B cell (primary cell): ENCODE results near the gene AKIP1. TPM values are rescaled to one million over a fixed set of nuclear protein-coding genes. Genes with fewer than 3 reads are reported as not detected.

Source experiments
- ATAC-seq: fragments of 200-7000 bp; cut with Tn5 transposase; one replicate; pipeline ENCODE4 v1.10.0; 2021; ENCODE audit warnings: low read depth, mild to moderate bottlenecking, moderate number of reproducible peaks, moderate library complexity
- CTCF ChIA-PET: fragments of 350-600 bp; sonication (Branson Sonifier 250); formaldehyde crosslinking; loops from one replicate; lab custom pipeline; 2021; ENCODE audit warnings: antibody characterized with exemption, inconsistent platforms; lab: Charles Lee
- POLR2A ChIA-PET: fragments of 350-600 bp; sonication (Branson Sonifier 250); formaldehyde crosslinking; loops from one replicate; lab custom pipeline; 2021; ENCODE audit warnings: antibody characterized with exemption; lab: Charles Lee
- DNase-seq: peaks from one replicate; pipeline ENCODE4 v3.0.0; 2013
- H2AFZ ChIP-seq: 2 replicates; pipeline ENCODE4 v1.6.1; 2012; ENCODE audit warnings: mild to moderate bottlenecking, low read depth, low read length; ENCODE audit not compliant: insufficient read depth, poor library complexity, severe bottlenecking
- H3K27ac ChIP-seq, 2 donors: 1 replicate in 1 of 2; 2 replicates in 1 of 2; pipeline ENCODE4 v1.5.1; 2012 to 2013; ENCODE audit warnings: low read length in 2 of 2, mild to moderate bottlenecking in 2 of 2, moderate library complexity in 1 of 2
- H3K27me3 ChIP-seq, 4 experiments: fragments of 200-600 bp in 1 of 4; sonication (generic) in 1 of 4; replicated peaks in 1 of 4; 1 replicate in 2 of 4; 2 replicates in 2 of 4; pipeline versions ENCODE4 v1.6.1 to v1.7.0; 2013 to 2016; ENCODE audit warnings: low read length in 3 of 4, mild to moderate bottlenecking in 2 of 4, mixed read lengths in 1 of 4, moderate library complexity in 1 of 4; ENCODE audit not compliant: insufficient read depth in 4 of 4, control insufficient read depth in 3 of 4; ENCODE audit errors: control extremely low read depth in 1 of 4
- H3K36me3 ChIP-seq, 2 experiments: replicated peaks in 1 of 2; 1 replicate in 1 of 2; 2 replicates in 1 of 2; pipeline versions ENCODE4 v1.6.1 to v1.7.1; 2013; ENCODE audit warnings: low read length in 1 of 2; ENCODE audit not compliant: insufficient read depth in 2 of 2, control insufficient read depth in 1 of 2; ENCODE audit errors: control extremely low read depth in 1 of 2, extremely low read depth in 1 of 2
- H3K4me1 ChIP-seq, 2 donors: fragments of 200-600 bp in 1 of 2; sonication (generic) in 1 of 2; 1 replicate in 1 of 2; 2 replicates in 1 of 2; pipeline versions ENCODE4 v1.5.1 to v1.6.1; 2013 to 2017; ENCODE audit warnings: low read length in 2 of 2; ENCODE audit not compliant: control insufficient read depth in 2 of 2, insufficient read depth in 2 of 2
- H3K4me2 ChIP-seq: replicated peaks from 2 replicates; pipeline ENCODE3; 2012; ENCODE audit warnings: mild to moderate bottlenecking, low read depth, low read length; ENCODE audit not compliant: poor library complexity, severe bottlenecking
- H3K4me3 ChIP-seq, 5 experiments: fragments of 200-600 bp in 1 of 5; sonication (generic) in 1 of 5; 1 replicate in 3 of 5; 2 replicates in 2 of 5; pipeline versions ENCODE4 v1.5.1 to v1.7.0; 2011 to 2016; ENCODE audit warnings: low read length in 4 of 5, mild to moderate bottlenecking in 4 of 5, low read depth in 2 of 5, control low read depth in 1 of 5, moderate library complexity in 1 of 5; ENCODE audit not compliant: insufficient read depth in 1 of 5; ENCODE audit errors: control extremely low read depth in 1 of 5, extremely low read depth in 1 of 5
- H3K79me2 ChIP-seq: fragments of 200-600 bp; sonication (generic); one replicate; pipeline ENCODE4 v1.6.0; 2016; ENCODE audit warnings: low read length; ENCODE audit not compliant: control insufficient read depth, insufficient read depth
- H3K9ac ChIP-seq: fragments of 200-600 bp; sonication (generic); 2 replicates; pipeline ENCODE4 v1.6.1; 2017; ENCODE audit warnings: mild to moderate bottlenecking, low read length, moderate library complexity
- H3K9me3 ChIP-seq, 3 donors: one replicate each; pipeline versions ENCODE4 v1.6.1 to v1.7.1; 2013; ENCODE audit warnings: low read length in 2 of 3; ENCODE audit not compliant: control insufficient read depth in 2 of 3, insufficient read depth in 1 of 3; ENCODE audit errors: control extremely low read depth in 1 of 3
- H4K20me1 ChIP-seq: 2 replicates; pipeline ENCODE4 v1.6.0; 2012; ENCODE audit warnings: mild to moderate bottlenecking, low read length; ENCODE audit not compliant: insufficient read depth, control insufficient read depth, poor library complexity, severe bottlenecking
- H3K27ac Mint-ChIP-seq: one replicate; pipeline ENCODE4 v1.8.0; 2021; ENCODE audit warnings: mixed read lengths
- H3K27me3 Mint-ChIP-seq: one replicate; pipeline ENCODE4 v1.8.0; 2021; ENCODE audit warnings: mixed read lengths
- H3K4me1 Mint-ChIP-seq: one replicate; pipeline ENCODE4 v1.8.0; 2021; ENCODE audit warnings: mixed read lengths
- H3K4me3 Mint-ChIP-seq: one replicate; pipeline ENCODE4 v1.8.0; 2021; ENCODE audit warnings: mixed read lengths
- H3K9me3 Mint-ChIP-seq: one replicate; pipeline ENCODE4 v1.8.0; 2022; ENCODE audit warnings: mixed read lengths; ENCODE audit not compliant: insufficient read depth
- CTCF ChIP-seq: fragments of 200-600 bp; IDR thresholded peaks from one replicate; pipeline ENCODE4 v1.8.0; 2022; ENCODE audit warnings: antibody characterized with exemption, mild to moderate bottlenecking
- EZH2 ChIP-seq: IDR thresholded peaks from 2 replicates; pipeline ENCODE4 v1.6.1; 2012; ENCODE audit warnings: borderline replicate concordance, low read depth, mild to moderate bottlenecking, moderate library complexity, low read length; ENCODE audit not compliant: insufficient read depth, poor library complexity, severe bottlenecking
- WGBS: methylation state at CpG from one replicate; pipeline ENCODE4 v1.1.5; 2013; ENCODE audit warnings: missing lambda C conversion rate; ENCODE audit not compliant: insufficient coverage; 5-methylcytosine and 5-hydroxymethylcytosine counted together
- intact Hi-C: fragments of 100-400 bp; cut with micrococcal nuclease; formaldehyde crosslinking; loops from one replicate; pipeline ENCODE4 v1.10.0; 2022
- polyA plus RNA-seq: library from polyadenylated mRNA; depleted of rRNA; stranded (reverse); fragments of >200 nt; gene quantifications from 2 replicates; pipeline ENCODE4 v1.2.3, GENCODE V29; 2012
- total RNA-seq, 2 donors: library from RNA; stranded (reverse); fragments of 120-200 nt in 1 of 2; gene quantifications; 1 replicate in 1 of 2; 2 replicates in 1 of 2; pipeline versions ENCODE4 v1.2.3 to v1.2.4, GENCODE V29; 2013 to 2022

The AKIP1 gene
- total and polyA plus RNA-seq, 2 donors (not counting 1 experiment from before 2014, with no cell fraction given): 2.8 to 10.7 TPM

- no peak overlapping the region for H3K27ac ChIP-seq
- H3K9ac ChIP-seq: no peak overlapping the region
- no peaks in the 10 kb centered on the region for H3K4me1 ChIP-seq
- intact Hi-C loops: no loop called here
- TF ChIP-seq CTCF: no peak
- TF ChIP-seq EZH2: no peak
- no CpG with 5 or more reads among the region's 4 CpGs for WGBS
- Mint-ChIP-seq H3K27ac (no peak overlapping the region), H3K4me3 (no peak overlapping the region), H3K4me1 (peaks cover 7% of the 10 kb centered on the region), H3K27me3 (no peaks in the 10 kb centered on the region), H3K9me3 (no peaks in the 10 kb centered on the region)
- ChIA-PET CTCF (interaction anchor here (0.6 to 1.3 kb wide), 2 partner anchors 25 to 42 kb away, joined by 3 to 4 read pairs; no protein-coding TSS in a partner anchor), POLR2A (no interaction called here)
- H3K27me3 ChIP-seq: no peaks in the 10 kb centered on the region
- H3K36me3 ChIP-seq: peaks cover 0 to 34% of the 10 kb centered on the region in 2 experiments
- no peaks in the 10 kb centered on the region for H3K9me3 ChIP-seq
- no peak overlapping the region for H3K4me3 ChIP-seq
- no peak overlapping the region for H2AFZ ChIP-seq
- H3K79me2 ChIP-seq: peaks cover 45% of the 10 kb centered on the region
- peaks cover 26% of the 10 kb centered on the region for H4K20me1 ChIP-seq
- no peak for ATAC-seq
- H3K4me2 ChIP-seq: no peak overlapping the region
- no peak for DNase-seq
These were observed 45.9 kb downstream of the AKIP1 start for GRCh38 chr11:8956860-8957259.

GRCh38 chr11:8959546-8960166, 48.7 kb downstream of the AKIP1 start:
- Histone ChIP-seq H3K9me3 (no peaks in the 10 kb centered on the region), H4K20me1 (peaks cover 19% of the 10 kb centered on the region), H3K79me2 (peaks cover 70% of the 10 kb centered on the region), H3K27ac (no peak overlapping the region), H2AFZ (no peak overlapping the region), H3K4me3 (no peak overlapping the region), H3K4me1 (peaks cover 12 to 14% of the 10 kb centered on the region in 2 donors), H3K4me2 (no peak overlapping the region), H3K27me3 (no peaks in the 10 kb centered on the region), H3K9ac (no peak overlapping the region), H3K36me3 (peaks cover 0 to 22% of the 10 kb centered on the region in 2 experiments)
- H3K27ac Mint-ChIP-seq: no peak overlapping the region
- intact Hi-C loops: loop anchor here (1.0 to 10.0 kb wide), 2 partner anchors 45 to 755 kb away; no protein-coding TSS in a partner anchor
- ATAC-seq (no peak), DNase-seq (peak; percentile 55)
- no peaks in the 10 kb centered on the region for H3K27me3 Mint-ChIP-seq
- ChIA-PET POLR2A (no interaction called here), CTCF (interaction anchor here (0.6 to 4.1 kb wide), 17 partner anchors 10 to 973 kb away, joined by 3 to 44 read pairs (median 4); partner anchors contain the start of genes AKIP1, EIF3F and LMO1)
- peaks cover 25% of the 10 kb centered on the region for H3K4me1 Mint-ChIP-seq
- no peak for TF ChIP-seq EZH2
- TF ChIP-seq CTCF: peak; percentile 69
- H3K4me3 Mint-ChIP-seq: no peak overlapping the region
- WGBS: no CpG with 5 or more reads among the region's 2 CpGs
- no peaks in the 10 kb centered on the region for H3K9me3 Mint-ChIP-seq
